Fibroblast of lung (primary cell): ENCODE measurements around the gene IFNGR1. TPM values are rescaled to one million over a fixed set of nuclear protein-coding genes. Genes with fewer than 3 reads are reported as not detected.

ENCODE experiments used
- DNase-seq, 2 donors: peaks; one replicate each; pipeline versions ENCODE4 v3.0.0 to v3.0.0-alpha.2; 2010; ENCODE audit warnings: low read depth in 2 of 2
- H2AFZ ChIP-seq: 2 replicates; pipeline ENCODE4 v1.5.1; 2012; ENCODE audit warnings: low read length, control low read depth, inconsistent platforms
- H3K27ac ChIP-seq: 2 replicates; pipeline ENCODE4 v1.5.1; 2011; ENCODE audit warnings: low read length, control low read depth; ENCODE audit not compliant: insufficient read depth
- H3K27me3 ChIP-seq: 2 replicates; pipeline ENCODE4 v1.5.1; 2011; ENCODE audit warnings: mild to moderate bottlenecking, low read length; ENCODE audit not compliant: control insufficient read depth, insufficient read depth
- H3K36me3 ChIP-seq: 2 replicates; pipeline ENCODE4 v1.5.1; 2011; ENCODE audit warnings: low read length; ENCODE audit not compliant: control insufficient read depth, insufficient read depth
- H3K4me1 ChIP-seq: 2 replicates; pipeline ENCODE4 v1.5.1; 2011; ENCODE audit warnings: low read length; ENCODE audit not compliant: control insufficient read depth, insufficient read depth; ENCODE audit errors: extremely low read depth
- H3K4me2 ChIP-seq: 2 replicates; pipeline ENCODE4 v1.5.1; 2011; ENCODE audit warnings: low read length, control low read depth; ENCODE audit not compliant: insufficient read depth; ENCODE audit errors: extremely low read depth
- H3K4me3 ChIP-seq, 4 experiments: fragments of 200-600 bp in 1 of 4; sonication (generic) in 1 of 4; replicated peaks in 1 of 4; 2 replicates each; pipeline ENCODE4 v1.5.1; 2011 to 2016; ENCODE audit warnings: low read length in 4 of 4, low read depth in 3 of 4, mild to moderate bottlenecking in 3 of 4, control low read depth in 2 of 4, inconsistent platforms in 1 of 4, mixed read lengths in 1 of 4; ENCODE audit not compliant: insufficient read depth in 1 of 4; ENCODE audit errors: control extremely low read depth in 1 of 4
- H3K79me2 ChIP-seq: 2 replicates; pipeline ENCODE4 v1.5.1; 2012; ENCODE audit warnings: mild to moderate bottlenecking, low read length, inconsistent platforms; ENCODE audit not compliant: control insufficient read depth, insufficient read depth
- H3K9ac ChIP-seq: 2 replicates; pipeline ENCODE4 v1.5.1; 2011; ENCODE audit warnings: mild to moderate bottlenecking, low read length, control low read depth; ENCODE audit not compliant: insufficient read depth
- H3K9me3 ChIP-seq: 2 replicates; pipeline ENCODE4 v1.5.1; 2012; ENCODE audit warnings: low read depth, low read length; ENCODE audit not compliant: control insufficient read depth, insufficient read depth
- H4K20me1 ChIP-seq: 2 replicates; pipeline ENCODE4 v1.5.1; 2011; ENCODE audit warnings: low read length; ENCODE audit not compliant: control insufficient read depth, insufficient read depth; ENCODE audit errors: extremely low read depth
- CTCF ChIP-seq, 2 donors: IDR thresholded peaks in 1 of 2; conservative IDR thresholded peaks in 1 of 2; 1 replicate in 1 of 2; 2 replicates in 1 of 2; pipeline ENCODE4 v1.5.1; 2011 to 2012; ENCODE audit warnings: low read length in 2 of 2, control low read depth in 1 of 2, inconsistent platforms in 1 of 2, low read depth in 1 of 2, mild to moderate bottlenecking in 1 of 2
- EZH2 ChIP-seq: IDR thresholded peaks from 2 replicates; pipeline ENCODE4 v1.5.1; 2012; ENCODE audit warnings: low read length, control low read depth, mild to moderate bottlenecking; ENCODE audit errors: missing control alignments
- polyA minus RNA-seq: library from RNA; depleted of rRNA, polyadenylated mRNA; stranded (reverse); fragments of >200 nt; gene quantifications from 2 replicates; pipeline ENCODE4 v1.2.3, GENCODE V29; 2011; ENCODE audit warnings: low replicate concordance
- polyA plus RNA-seq, 2 donors: library from polyadenylated mRNA; depleted of rRNA in 1 of 2; stranded (reverse) in 1 of 2; unstranded in 1 of 2; fragments of >200 nt; gene quantifications; 2 replicates each; pipeline ENCODE4 v1.2.1, GENCODE V29; 2011 to 2012; ENCODE audit warnings: missing spikeins in 1 of 2
- total RNA-seq: library from RNA; depleted of rRNA; stranded (reverse); fragments of >200 nt; gene quantifications from 2 replicates; pipeline ENCODE4 v1.2.1, GENCODE V29; 2014

The IFNGR1 gene
- 102 and 123 TPM in 2 replicates for total RNA-seq
- 37.8 and 55.9 TPM in 2 replicates for polyA plus RNA-seq
- polyA plus RNA-seq (2012) = 27.5 and 37.4 TPM in 2 replicates
- 2.5 and 7.4 TPM in 2 replicates for polyA minus RNA-seq

GRCh38 chr6:137218917-137219663, at the start of gene IFNGR1:
TSS of gene IFNGR1 (minus strand) at chr6:137219385. CDS start at chr6:137219327, 58 bp downstream.
- peaks cover 46% of the 10 kb centered on the region for H3K79me2 ChIP-seq

GRCh38 chr6:137268911-137269310, 49.7 kb upstream of the IFNGR1 start:
- H3K79me2 ChIP-seq = no peaks in the 10 kb centered on the region
- no peaks in the 10 kb centered on the region for H4K20me1 ChIP-seq
- H3K36me3 ChIP-seq = no peaks in the 10 kb centered on the region
- H2AFZ ChIP-seq = no peak overlapping the region
- no peaks in the 10 kb centered on the region for H3K9me3 ChIP-seq
- H3K27me3 ChIP-seq = no peaks in the 10 kb centered on the region
- TF ChIP-seq CTCF (conservative IDR thresholded peaks at IDR 0.05 in 1 of 2, IDR thresholded peaks at IDR 0.05 in 1 of 2; ENCODE audit: low read depth in 1 of 2, low read length in 2 of 2) = no peak
- no peak for TF ChIP-seq EZH2
- no peak overlapping the region for H3K27ac ChIP-seq
- DNase-seq = no peak
- H3K4me2 ChIP-seq = no peak overlapping the region
- no peaks in the 10 kb centered on the region for H3K4me1 ChIP-seq
- no peak overlapping the region for H3K4me3 ChIP-seq
- no peak overlapping the region for H3K9ac ChIP-seq

More at GRCh38 chr6:137218917-137219663, at the start of gene IFNGR1:
- H3K4me3 ChIP-seq = peak within 1 kb of the TSS; percentile 76 to 100 (median 80)
- no peaks in the 10 kb centered on the region for H3K36me3 ChIP-seq
- peak within 1 kb of the TSS; percentile 96 for H3K9ac ChIP-seq
- peak within 1 kb of the TSS; percentile 85 for H3K4me2 ChIP-seq
- H3K9me3 ChIP-seq = no peaks in the 10 kb centered on the region
- H4K20me1 ChIP-seq = no peaks in the 10 kb centered on the region
- H3K4me1 ChIP-seq = peaks cover 5% of the 10 kb centered on the region
- peak; percentile 90 to 91 for DNase-seq
- H3K27me3 ChIP-seq = no peaks in the 10 kb centered on the region
- TF ChIP-seq EZH2 (no peak), CTCF (conservative IDR thresholded peaks at IDR 0.05 in 1 of 2, IDR thresholded peaks at IDR 0.05 in 1 of 2; ENCODE audit: low read depth in 1 of 2, low read length in 2 of 2) (no peak)
- H3K27ac ChIP-seq = peak within 1 kb of the TSS; percentile 92
- H2AFZ ChIP-seq = peak within 1 kb of the TSS; percentile 81

GRCh38 chr6:137266309-137266586, 47.1 kb upstream of the IFNGR1 start:
- Histone ChIP-seq H4K20me1 (no peaks in the 10 kb centered on the region), H3K4me3 (no peak overlapping the region), H3K9me3 (no peaks in the 10 kb centered on the region), H3K9ac (no peak overlapping the region), H3K79me2 (no peaks in the 10 kb centered on the region), H3K4me2 (no peak overlapping the region), H2AFZ (no peak overlapping the region), H3K27me3 (no peaks in the 10 kb centered on the region), H3K36me3 (no peaks in the 10 kb centered on the region), H3K27ac (no peak overlapping the region), H3K4me1 (no peaks in the 10 kb centered on the region)
- peak in 1 of 2 donors; percentile 69 for DNase-seq
- TF ChIP-seq CTCF (conservative IDR thresholded peaks at IDR 0.05 in 1 of 2, IDR thresholded peaks at IDR 0.05 in 1 of 2; ENCODE audit: low read depth in 1 of 2, low read length in 2 of 2) (no peak), EZH2 (no peak)
